ENCODE data around the gene RUNX1. TPM values are rescaled to one million over a fixed set of nuclear protein-coding genes. Genes with fewer than 3 reads are reported as not detected.
A peak's percentile ranks its signal among the peaks of the same experiment; 100 is the strongest.

The RUNX1 gene
- polyA plus RNA-seq, 3 donors: 6.2 to 49.7 (median 8.7) TPM

DNA sequence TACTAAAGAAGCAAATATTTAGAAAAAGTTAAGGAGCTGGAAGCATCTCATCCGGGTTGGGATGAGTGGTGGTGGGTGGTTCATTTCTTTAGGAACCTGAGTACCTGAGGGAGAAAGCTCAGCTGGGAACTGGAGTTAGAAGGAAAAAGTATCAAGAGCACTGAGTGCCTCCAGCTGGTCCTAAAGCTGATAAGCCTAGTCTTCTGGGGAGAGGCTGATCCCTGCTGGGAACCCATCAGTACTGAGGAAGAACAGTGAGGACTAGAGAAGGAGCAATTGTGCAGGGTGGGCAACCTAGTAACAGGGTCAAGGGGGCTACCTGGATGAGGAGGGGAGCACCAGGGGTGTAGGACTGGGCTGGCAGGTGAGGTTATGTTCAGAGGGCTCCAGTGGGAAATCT, 89.5 kb downstream of the RUNX1 start:
- Histone ChIP-seq H3K9ac (ENCODE audit: insufficient read depth, low read length, poor library complexity, severe bottlenecking) (no peak overlapping the region), H3K79me2 (ENCODE audit: insufficient read depth, low read length) (peaks cover 89% of the 10 kb centered on the region), H2AFZ (ENCODE audit: insufficient read depth, low read depth, low read length, poor library complexity, severe bottlenecking) (no peak overlapping the region), H3K9me3 (replicated peaks in 1 of 2; ENCODE audit: control insufficient read depth in 1 of 2, insufficient read depth in 1 of 2, low read length in 2 of 2) (no peaks in the 10 kb centered on the region), H3K4me1 (ENCODE audit: control insufficient read depth in 1 of 2, insufficient read depth in 2 of 2, low read length in 2 of 2) (peaks cover 14 to 43% of the 10 kb centered on the region in 2 donors), H3K4me3 (replicated peaks in 1 of 3; ENCODE audit: low read depth in 2 of 3, low read length in 3 of 3) (no peak overlapping the region), H4K20me1 (ENCODE audit: insufficient read depth, low read length) (peaks cover 87% of the 10 kb centered on the region), H3K4me2 (replicated peaks; ENCODE audit: extremely low read depth, low read length, poor library complexity, severe bottlenecking) (no peak overlapping the region), H3K27ac (ENCODE audit: low read depth in 1 of 2, low read length in 2 of 2) (no peak overlapping the region), H3K27me3 (ENCODE audit: control insufficient read depth in 2 of 2, insufficient read depth in 2 of 2, low read length in 2 of 2) (no peaks in the 10 kb centered on the region), H3K36me3 (replicated peaks in 1 of 2; ENCODE audit: control insufficient read depth in 1 of 2, insufficient read depth in 2 of 2, low read length in 2 of 2) (no peaks in the 10 kb centered on the region)
- intact Hi-C loops (cut with micrococcal nuclease): no loop called here
- 93% methylated on average over 1 of the region's 1 CpG for WGBS (ENCODE audit: insufficient coverage)
- TF ChIP-seq, protein P1, sequence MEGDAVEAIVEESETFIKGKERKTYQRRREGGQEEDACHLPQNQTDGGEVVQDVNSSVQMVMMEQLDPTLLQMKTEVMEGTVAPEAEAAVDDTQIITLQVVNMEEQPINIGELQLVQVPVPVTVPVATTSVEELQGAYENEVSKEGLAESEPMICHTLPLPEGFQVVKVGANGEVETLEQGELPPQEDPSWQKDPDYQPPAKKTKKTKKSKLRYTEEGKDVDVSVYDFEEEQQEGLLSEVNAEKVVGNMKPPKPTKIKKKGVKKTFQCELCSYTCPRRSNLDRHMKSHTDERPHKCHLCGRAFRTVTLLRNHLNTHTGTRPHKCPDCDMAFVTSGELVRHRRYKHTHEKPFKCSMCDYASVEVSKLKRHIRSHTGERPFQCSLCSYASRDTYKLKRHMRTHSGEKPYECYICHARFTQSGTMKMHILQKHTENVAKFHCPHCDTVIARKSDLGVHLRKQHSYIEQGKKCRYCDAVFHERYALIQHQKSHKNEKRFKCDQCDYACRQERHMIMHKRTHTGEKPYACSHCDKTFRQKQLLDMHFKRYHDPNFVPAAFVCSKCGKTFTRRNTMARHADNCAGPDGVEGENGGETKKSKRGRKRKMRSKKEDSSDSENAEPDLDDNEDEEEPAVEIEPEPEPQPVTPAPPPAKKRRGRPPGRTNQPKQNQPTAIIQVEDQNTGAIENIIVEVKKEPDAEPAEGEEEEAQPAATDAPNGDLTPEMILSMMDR (IDR thresholded peaks at IDR 0.05): no peak
- no peak overlapping the region for H3K4me3 Mint-ChIP-seq
- H3K27me3 Mint-ChIP-seq (ENCODE audit: low read depth in 3 of 3): no peaks in the 10 kb centered on the region
- H3K27ac Mint-ChIP-seq: peak overlapping the region in 4 of 7 donors; percentile 9 to 84 (median 23)
- no peak for DNase-seq
- H3K36me3 Mint-ChIP-seq: peaks cover 25 to 37% of the 10 kb centered on the region in 2 donors
- peaks cover 0 to 1% (median 0%) of the 10 kb centered on the region in 7 donors for H3K9me3 Mint-ChIP-seq
- peaks cover 50% of the 10 kb centered on the region for H3K4me1 Mint-ChIP-seq

DNA sequence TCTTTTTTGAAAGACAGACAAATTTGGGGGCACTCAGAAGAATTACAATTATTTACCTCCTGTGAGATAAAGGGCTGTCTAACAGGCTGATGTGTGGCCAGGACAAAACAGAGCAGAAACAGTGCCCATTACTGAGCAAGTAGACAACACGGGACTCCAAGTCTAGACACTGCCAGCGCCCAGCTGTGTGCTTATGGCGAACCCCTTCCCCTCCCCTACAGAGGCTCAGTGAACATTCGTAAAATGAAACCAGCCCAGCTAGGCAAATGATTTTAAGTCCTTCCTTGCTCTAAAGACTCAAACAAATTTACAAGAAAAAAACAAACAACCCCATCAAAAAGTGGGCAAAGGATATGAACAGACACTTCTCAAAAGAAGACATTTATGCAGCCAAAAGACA, 91.1 kb downstream of the RUNX1 start:
- Mint-ChIP-seq H3K27ac (peak overlapping the region in 2 of 7 donors; percentile 18 to 41), H3K27me3 (ENCODE audit: low read depth in 3 of 3) (no peaks in the 10 kb centered on the region), H3K4me3 (no peak overlapping the region), H3K36me3 (peaks cover 16 to 25% of the 10 kb centered on the region in 2 donors), H3K9me3 (peaks cover 0 to 2% (median 0%) of the 10 kb centered on the region in 7 donors), H3K4me1 (peaks cover 46% of the 10 kb centered on the region)
- 96% methylated on average over 4 of the region's 4 CpGs for WGBS (ENCODE audit: insufficient coverage)
- Histone ChIP-seq H3K79me2 (ENCODE audit: insufficient read depth, low read length) (peaks cover 89% of the 10 kb centered on the region), H3K9ac (ENCODE audit: insufficient read depth, low read length, poor library complexity, severe bottlenecking) (no peak overlapping the region), H4K20me1 (ENCODE audit: insufficient read depth, low read length) (peaks cover 88% of the 10 kb centered on the region), H3K27ac (ENCODE audit: low read depth in 1 of 2, low read length in 2 of 2) (no peak overlapping the region), H3K27me3 (ENCODE audit: control insufficient read depth in 2 of 2, insufficient read depth in 2 of 2, low read length in 2 of 2) (no peaks in the 10 kb centered on the region), H3K9me3 (replicated peaks in 1 of 2; ENCODE audit: control insufficient read depth in 1 of 2, insufficient read depth in 1 of 2, low read length in 2 of 2) (no peaks in the 10 kb centered on the region), H2AFZ (ENCODE audit: insufficient read depth, low read depth, low read length, poor library complexity, severe bottlenecking) (no peak overlapping the region), H3K4me2 (replicated peaks; ENCODE audit: extremely low read depth, low read length, poor library complexity, severe bottlenecking) (no peak overlapping the region), H3K4me1 (ENCODE audit: control insufficient read depth in 1 of 2, insufficient read depth in 2 of 2, low read length in 2 of 2) (peaks cover 11 to 37% of the 10 kb centered on the region in 2 donors), H3K4me3 (replicated peaks in 1 of 3; ENCODE audit: low read depth in 2 of 3, low read length in 3 of 3) (no peak overlapping the region), H3K36me3 (replicated peaks in 1 of 2; ENCODE audit: control insufficient read depth in 1 of 2, insufficient read depth in 2 of 2, low read length in 2 of 2) (no peaks in the 10 kb centered on the region)
- intact Hi-C loops (cut with micrococcal nuclease): no loop called here
- TF ChIP-seq, protein P1 (IDR thresholded peaks at IDR 0.05): no peak
- DNase-seq: no peak
